MM.1S (cell line): ENCODE results near the gene BTBD19.

ENCODE experiments used
- DNase-seq: peaks from one replicate; pipeline ENCODE4 v3.0.0-alpha.2; 2015
- H2AFZ ChIP-seq: fragments of 300-600 bp; sonication (generic); 2 replicates; pipeline ENCODE4 v1.6.0; 2016; ENCODE audit warnings: antibody characterized with exemption, low read length
- H3F3A ChIP-seq: fragments of 300-600 bp; sonication (generic); 2 replicates; pipeline ENCODE4 v1.6.1; 2016; ENCODE audit warnings: mild to moderate bottlenecking, antibody characterized with exemption, low read length, moderate library complexity, mixed read lengths; ENCODE audit not compliant: insufficient read depth
- H3K27ac ChIP-seq: fragments of 300-600 bp; sonication (generic); 2 replicates; pipeline ENCODE4 v1.5.1; 2016; ENCODE audit warnings: mild to moderate bottlenecking, low read length
- H3K27me3 ChIP-seq: fragments of 300-600 bp; sonication (generic); replicated peaks from 2 replicates; pipeline ENCODE4 v1.6.0; 2016; ENCODE audit warnings: low read length; ENCODE audit not compliant: insufficient read depth
- H3K36me3 ChIP-seq: fragments of 300-600 bp; sonication (generic); replicated peaks from 2 replicates; pipeline ENCODE4 v1.6.1; 2016; ENCODE audit warnings: mild to moderate bottlenecking, low read length, mixed read lengths; ENCODE audit not compliant: insufficient read depth
- H3K4me1 ChIP-seq: fragments of 300-600 bp; sonication (generic); 2 replicates; pipeline ENCODE4 v1.6.1; 2016; ENCODE audit warnings: low read length, mixed read lengths
- H3K4me2 ChIP-seq: fragments of 300-600 bp; sonication (generic); 2 replicates; pipeline ENCODE4 v1.6.0; 2016; ENCODE audit warnings: low read depth, low read length
- H3K4me3 ChIP-seq: fragments of 300-600 bp; sonication (generic); 2 replicates; pipeline ENCODE4 v1.5.1; 2016; ENCODE audit warnings: low read length, mixed read lengths
- H3K79me2 ChIP-seq: fragments of 300-600 bp; sonication (generic); 2 replicates; pipeline ENCODE4 v1.6.1; 2016; ENCODE audit warnings: mixed run types, low read length, mixed read lengths
- H3K9ac ChIP-seq: fragments of 300-600 bp; sonication (generic); 2 replicates; pipeline ENCODE4 v1.6.1; 2016; ENCODE audit warnings: low read length, mixed read lengths
- H3K9me2 ChIP-seq: fragments of 300-600 bp; sonication (generic); replicated peaks from 2 replicates; pipeline ENCODE4 v1.6.1; 2016; ENCODE audit warnings: mild to moderate bottlenecking, low read length, mixed read lengths; ENCODE audit not compliant: insufficient read depth
- H3K9me3 ChIP-seq: fragments of 300-600 bp; sonication (generic); replicated peaks from 2 replicates; pipeline ENCODE4 v1.6.1; 2016; ENCODE audit warnings: mild to moderate bottlenecking, low read length, mixed read lengths; ENCODE audit not compliant: insufficient read depth
- H4K20me1 ChIP-seq: fragments of 300-600 bp; sonication (generic); 2 replicates; pipeline ENCODE4 v1.6.1; 2016; ENCODE audit warnings: mild to moderate bottlenecking, low read length, moderate library complexity, mixed read lengths; ENCODE audit not compliant: insufficient read depth
- CTCF ChIP-seq: fragments of 300-600 bp; sonication (generic); IDR thresholded peaks from 2 replicates; pipeline ENCODE4 v1.5.1; 2016; ENCODE audit warnings: antibody characterized with exemption, low read length, mixed read lengths
- EZH2 ChIP-seq: fragments of 300-600 bp; sonication (generic); optimal IDR thresholded peaks from 2 replicates; pipeline ENCODE3; 2017; ENCODE audit warnings: low read depth, mild to moderate bottlenecking, antibody characterized with exemption, low read length, mixed read lengths
- EZH2phosphoT487 ChIP-seq: fragments of 300-600 bp; sonication (generic); IDR thresholded peaks from 2 replicates; pipeline ENCODE4 v1.6.1; 2018; ENCODE audit warnings: antibody characterized with exemption, low read length

BTBD19 gene

GRCh38 chr1:44860331-44860730 lies 52.0 kb downstream of the BTBD19 start:
- TF ChIP-seq CTCF = no peak
- no peak for TF ChIP-seq EZH2
- DNase-seq = no peak
- Histone ChIP-seq H2AFZ (no peak overlapping the region), H3K9me3 (no peaks in the 10 kb centered on the region), H3K4me2 (no peak overlapping the region), H3K9ac (no peak overlapping the region), H3F3A (no peaks in the 10 kb centered on the region), H3K4me3 (no peak overlapping the region), H3K79me2 (no peaks in the 10 kb centered on the region), H4K20me1 (no peaks in the 10 kb centered on the region), H3K4me1 (no peaks in the 10 kb centered on the region), H3K36me3 (no peaks in the 10 kb centered on the region), H3K27ac (no peak overlapping the region), H3K27me3 (no peaks in the 10 kb centered on the region), H3K9me2 (no peaks in the 10 kb centered on the region)

GRCh38 chr1:44860891-44861425 lies 52.6 kb downstream of the BTBD19 start:
- no peak for DNase-seq

GRCh38 chr1:44862829-44863401 lies 54.6 kb downstream of the BTBD19 start:
- H3K79me2 ChIP-seq = no peaks in the 10 kb centered on the region
- H2AFZ ChIP-seq = no peak overlapping the region
- no peak overlapping the region for H3K4me3 ChIP-seq
- no peaks in the 10 kb centered on the region for H3K36me3 ChIP-seq
- TF ChIP-seq EZH2phosphoT487 (no peak), CTCF (no peak), EZH2 (no peak)
- H4K20me1 ChIP-seq = no peaks in the 10 kb centered on the region
- H3K4me1 ChIP-seq = no peaks in the 10 kb centered on the region
- H3F3A ChIP-seq = no peaks in the 10 kb centered on the region
- no peaks in the 10 kb centered on the region for H3K27me3 ChIP-seq
- DNase-seq = peak; percentile 10
- no peak overlapping the region for H3K4me2 ChIP-seq
- H3K9me3 ChIP-seq = no peaks in the 10 kb centered on the region
- H3K9me2 ChIP-seq = no peaks in the 10 kb centered on the region
- H3K9ac ChIP-seq = no peak overlapping the region
- no peak overlapping the region for H3K27ac ChIP-seq

More at GRCh38 chr1:44860891-44861425, 52.6 kb downstream of the BTBD19 start:
- no peak for TF ChIP-seq EZH2
- no peak for TF ChIP-seq EZH2phosphoT487
- no peak for TF ChIP-seq CTCF
- H3K9me3 ChIP-seq = no peaks in the 10 kb centered on the region
- no peaks in the 10 kb centered on the region for H3K4me1 ChIP-seq
- no peak overlapping the region for H3K4me2 ChIP-seq
- H4K20me1 ChIP-seq = no peaks in the 10 kb centered on the region
- H2AFZ ChIP-seq = no peak overlapping the region
- no peaks in the 10 kb centered on the region for H3K36me3 ChIP-seq
- H3K27ac ChIP-seq = no peak overlapping the region
- no peak overlapping the region for H3K4me3 ChIP-seq
- no peak overlapping the region for H3K9ac ChIP-seq
- H3K79me2 ChIP-seq = no peaks in the 10 kb centered on the region
- H3K27me3 ChIP-seq = no peaks in the 10 kb centered on the region
- no peaks in the 10 kb centered on the region for H3F3A ChIP-seq
- H3K9me2 ChIP-seq = no peaks in the 10 kb centered on the region
